ENCODE data around the gene TBC1D7.

- TF ChIP-seq SMC3 (conservative IDR thresholded peaks at IDR 0.05; ENCODE audit: poor library complexity) (no peak), CTCF (IDR thresholded peaks at IDR 0.05; ENCODE audit: poor library complexity, severe bottlenecking) (no peak)
Observed at GRCh38 chr6:13338038-13338437, 9.7 kb upstream of the TBC1D7 start.
